KMS-11 (cell line): Measurements from ENCODE around the gene FLVCR2.

ENCODE experiments used
- H2AFZ ChIP-seq: fragments of 200-600 bp; sonication (generic); 2 replicates; pipeline ENCODE4 v1.6.1; 2016; ENCODE audit warnings: antibody characterized with exemption, mixed run types, low read depth
- H3K27ac ChIP-seq: fragments of 200-600 bp; sonication (generic); 2 replicates; pipeline ENCODE4 v1.6.1; 2016; ENCODE audit warnings: mild to moderate bottlenecking, mixed run types
- H3K27me3 ChIP-seq: fragments of 200-600 bp; sonication (generic); 2 replicates; pipeline ENCODE4 v1.6.1; 2017; ENCODE audit warnings: mild to moderate bottlenecking, low read depth, mixed run types, moderate library complexity; ENCODE audit not compliant: insufficient read depth
- H3K36me3 ChIP-seq: fragments of 200-600 bp; sonication (generic); 2 replicates; pipeline ENCODE4 v1.6.1; 2017; ENCODE audit warnings: mild to moderate bottlenecking, mixed run types; ENCODE audit not compliant: insufficient read depth
- H3K4me1 ChIP-seq: fragments of 200-600 bp; sonication (generic); 2 replicates; pipeline ENCODE4 v1.6.1; 2016; ENCODE audit warnings: mild to moderate bottlenecking, low read depth, mixed run types; ENCODE audit not compliant: poor library complexity, severe bottlenecking
- H3K4me2 ChIP-seq: fragments of 200-600 bp; sonication (generic); 2 replicates; pipeline ENCODE4 v1.7.0; 2016; ENCODE audit warnings: mild to moderate bottlenecking, mixed run types
- H3K4me3 ChIP-seq: fragments of 200-600 bp; sonication (generic); IDR thresholded peaks from 2 replicates; pipeline ENCODE4 v1.6.1; 2017; ENCODE audit warnings: low read depth, low read length, mixed read lengths; ENCODE audit not compliant: insufficient read depth
- H3K79me2 ChIP-seq: fragments of 200-600 bp; sonication (generic); 2 replicates; pipeline ENCODE4 v1.6.1; 2016; ENCODE audit warnings: low read depth, mixed run types; ENCODE audit not compliant: insufficient read depth
- H3K9ac ChIP-seq: fragments of 200-600 bp; sonication (generic); 2 replicates; pipeline ENCODE4 v1.6.1; 2016; ENCODE audit warnings: mild to moderate bottlenecking, mixed run types
- H4K20me1 ChIP-seq: fragments of 200-600 bp; sonication (generic); 2 replicates; pipeline ENCODE4 v1.6.1; 2016; ENCODE audit warnings: mild to moderate bottlenecking, mixed run types; ENCODE audit not compliant: insufficient read depth
- TF ChIP-seq, protein P1 (sequence below): fragments of 200-600 bp; sonication (generic); conservative IDR thresholded peaks from 2 replicates; pipeline ENCODE4 v1.6.1; 2017; ENCODE audit warnings: low read depth, mild to moderate bottlenecking, antibody characterized with exemption, low read length, moderate library complexity, mixed read lengths

FLVCR2 gene

DNA sequence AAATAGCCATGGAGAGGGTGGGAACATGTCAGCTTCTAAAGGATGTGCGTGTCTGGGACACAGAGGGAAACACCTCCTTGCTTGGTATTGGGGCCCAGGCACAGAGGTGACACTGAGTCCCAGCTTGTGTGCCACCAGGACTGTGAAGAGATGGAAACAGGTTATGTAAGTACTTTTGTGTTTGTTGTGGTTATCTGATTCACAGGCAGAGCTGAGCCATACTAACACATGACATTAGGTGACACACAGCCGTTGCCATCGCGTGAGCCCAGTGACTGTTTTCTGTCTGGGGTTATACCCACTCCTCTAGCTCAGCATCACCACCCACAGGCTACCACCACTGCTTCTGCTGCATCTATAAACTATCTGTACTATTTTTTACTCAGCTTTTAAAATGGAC is 12.1 kb upstream of the FLVCR2 start:
- no peaks in the 10 kb centered on the region for H4K20me1 ChIP-seq
- H2AFZ ChIP-seq = no peak overlapping the region
- H3K4me3 ChIP-seq = no peak overlapping the region
- H3K27ac ChIP-seq = no peak overlapping the region
- H3K9ac ChIP-seq = no peak overlapping the region
- H3K4me1 ChIP-seq = peaks cover 26% of the 10 kb centered on the region
- H3K79me2 ChIP-seq = no peaks in the 10 kb centered on the region
- H3K36me3 ChIP-seq = no peaks in the 10 kb centered on the region
- no peak overlapping the region for H3K4me2 ChIP-seq
- TF ChIP-seq, protein P1, sequence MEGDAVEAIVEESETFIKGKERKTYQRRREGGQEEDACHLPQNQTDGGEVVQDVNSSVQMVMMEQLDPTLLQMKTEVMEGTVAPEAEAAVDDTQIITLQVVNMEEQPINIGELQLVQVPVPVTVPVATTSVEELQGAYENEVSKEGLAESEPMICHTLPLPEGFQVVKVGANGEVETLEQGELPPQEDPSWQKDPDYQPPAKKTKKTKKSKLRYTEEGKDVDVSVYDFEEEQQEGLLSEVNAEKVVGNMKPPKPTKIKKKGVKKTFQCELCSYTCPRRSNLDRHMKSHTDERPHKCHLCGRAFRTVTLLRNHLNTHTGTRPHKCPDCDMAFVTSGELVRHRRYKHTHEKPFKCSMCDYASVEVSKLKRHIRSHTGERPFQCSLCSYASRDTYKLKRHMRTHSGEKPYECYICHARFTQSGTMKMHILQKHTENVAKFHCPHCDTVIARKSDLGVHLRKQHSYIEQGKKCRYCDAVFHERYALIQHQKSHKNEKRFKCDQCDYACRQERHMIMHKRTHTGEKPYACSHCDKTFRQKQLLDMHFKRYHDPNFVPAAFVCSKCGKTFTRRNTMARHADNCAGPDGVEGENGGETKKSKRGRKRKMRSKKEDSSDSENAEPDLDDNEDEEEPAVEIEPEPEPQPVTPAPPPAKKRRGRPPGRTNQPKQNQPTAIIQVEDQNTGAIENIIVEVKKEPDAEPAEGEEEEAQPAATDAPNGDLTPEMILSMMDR = no peak
- H3K27me3 ChIP-seq = no peaks in the 10 kb centered on the region

DNA sequence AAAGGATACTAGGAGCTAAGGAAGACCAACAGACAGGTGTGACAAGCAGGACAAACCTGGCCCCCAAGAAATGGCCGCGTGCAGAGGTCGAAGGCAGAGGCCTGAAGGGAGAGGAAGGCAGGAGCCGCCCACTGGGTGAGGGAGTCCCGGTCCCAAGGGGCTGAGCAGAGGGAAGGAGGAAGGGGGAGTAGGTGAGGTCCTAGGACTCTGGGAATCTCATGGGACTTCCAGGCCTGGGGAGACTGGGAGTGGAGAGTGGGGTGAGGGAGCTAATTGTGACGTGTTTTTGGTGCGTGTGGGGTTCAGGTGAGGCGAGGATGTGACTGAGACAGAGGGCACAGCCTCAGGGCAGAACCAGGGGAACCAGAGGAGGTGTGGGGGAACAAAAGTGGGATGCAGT is 11.7 kb upstream of the FLVCR2 start:
- Histone ChIP-seq H3K9ac (no peak overlapping the region), H3K27me3 (no peaks in the 10 kb centered on the region), H4K20me1 (no peaks in the 10 kb centered on the region), H2AFZ (no peak overlapping the region), H3K4me1 (peaks cover 26% of the 10 kb centered on the region), H3K36me3 (no peaks in the 10 kb centered on the region), H3K27ac (no peak overlapping the region), H3K79me2 (no peaks in the 10 kb centered on the region), H3K4me2 (no peak overlapping the region), H3K4me3 (no peak overlapping the region)
- TF ChIP-seq, protein P1 = no peak

DNA sequence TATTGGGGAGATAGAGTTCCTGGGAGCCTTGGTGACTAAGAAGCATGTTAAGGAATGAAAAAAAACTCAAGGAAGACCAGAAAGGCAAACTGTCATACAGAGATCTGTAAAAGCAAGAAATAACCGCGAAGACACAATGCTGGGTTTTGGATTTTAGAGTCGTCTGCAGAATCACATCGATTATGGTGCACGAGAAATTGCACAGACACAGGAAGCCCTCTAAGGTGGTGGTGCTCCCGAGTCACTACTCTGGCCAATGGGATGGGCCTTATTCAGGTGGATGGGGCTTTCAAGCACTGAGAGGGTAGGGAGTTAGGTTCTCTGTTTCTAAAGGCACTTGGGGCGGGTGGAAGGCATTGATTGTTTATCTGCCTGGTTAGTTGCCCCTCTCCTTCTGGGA is 10.3 kb upstream of the FLVCR2 start:
- Histone ChIP-seq H3K27me3 (no peaks in the 10 kb centered on the region), H3K4me2 (peak overlapping the region; percentile 92), H4K20me1 (no peaks in the 10 kb centered on the region), H3K27ac (peak overlapping the region; percentile 69; the same call in 1 of the 2 replicates), H3K79me2 (no peaks in the 10 kb centered on the region), H3K4me3 (no peak overlapping the region), H3K4me1 (peaks cover 26% of the 10 kb centered on the region), H3K9ac (peak overlapping the region; percentile 29; the same call in 1 of the 2 replicates), H2AFZ (peak overlapping the region; percentile 66; the same call in 1 of the 2 replicates), H3K36me3 (no peaks in the 10 kb centered on the region)
- TF ChIP-seq, protein P1 = no peak

DNA sequence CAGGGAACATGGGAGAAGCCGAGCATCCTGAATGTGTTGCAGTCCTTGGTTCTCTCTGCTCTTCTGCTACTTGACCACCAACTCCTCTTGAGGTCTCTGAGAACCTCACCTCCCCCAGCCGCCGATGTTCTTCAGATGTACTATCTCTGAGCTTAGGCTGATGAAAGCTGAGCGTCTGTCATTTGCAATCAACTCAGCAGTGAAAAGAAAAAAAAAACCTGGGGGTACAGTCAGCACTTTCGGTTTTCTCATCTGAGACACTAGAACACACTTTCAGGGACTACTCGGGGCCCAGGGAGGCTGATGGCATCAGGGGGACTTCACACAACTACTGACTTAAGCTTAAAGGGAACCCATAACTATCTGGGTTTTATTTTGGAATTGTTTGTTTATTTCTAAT is 9.6 kb upstream of the FLVCR2 start:
- Histone ChIP-seq H3K27ac (peak overlapping the region; percentile 69), H3K4me2 (peak overlapping the region; percentile 92), H3K36me3 (no peaks in the 10 kb centered on the region), H4K20me1 (no peaks in the 10 kb centered on the region), H3K4me1 (peaks cover 26% of the 10 kb centered on the region), H3K79me2 (no peaks in the 10 kb centered on the region), H3K27me3 (no peaks in the 10 kb centered on the region), H3K4me3 (no peak overlapping the region), H3K9ac (peak overlapping the region; percentile 29; the same call in 1 of the 2 replicates), H2AFZ (peak overlapping the region; percentile 66; the same call in 1 of the 2 replicates)
- TF ChIP-seq, protein P1 = no peak

DNA sequence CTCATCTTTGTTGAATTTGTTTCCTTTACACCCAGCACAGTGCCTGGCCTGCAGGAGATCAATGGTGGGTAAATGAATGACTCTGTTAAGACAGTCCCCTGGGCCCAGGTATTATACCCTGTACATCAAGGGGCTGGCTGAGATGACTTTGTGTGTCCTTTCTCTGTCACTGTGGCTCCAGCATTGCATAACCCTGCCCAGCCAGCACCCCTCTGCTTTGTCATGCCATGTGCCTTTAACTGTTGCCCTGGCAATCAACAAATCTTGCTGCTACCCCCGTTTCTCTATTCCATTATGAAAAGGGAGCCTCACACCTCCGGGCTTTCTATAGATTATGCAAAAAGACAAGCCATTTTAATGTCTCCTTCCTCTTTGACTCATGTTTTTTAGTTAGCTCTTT is 7.6 kb upstream of the FLVCR2 start:
- Histone ChIP-seq H3K4me3 (no peak overlapping the region), H3K36me3 (no peaks in the 10 kb centered on the region), H3K4me1 (peaks cover 26% of the 10 kb centered on the region), H3K27me3 (no peaks in the 10 kb centered on the region), H3K9ac (no peak overlapping the region), H3K4me2 (no peak overlapping the region), H2AFZ (no peak overlapping the region), H4K20me1 (no peaks in the 10 kb centered on the region), H3K27ac (no peak overlapping the region), H3K79me2 (no peaks in the 10 kb centered on the region)
- TF ChIP-seq, protein P1 = no peak
